BLaER1 (cell line): ENCODE measurements around the gene EHD2.
"Not testable (repeated sequence)": the region's sequence is repeated elsewhere in the genome, so short reads cannot be mapped to it uniquely, and the experiment has no call there.

Experiments used
- H3K27ac ChIP-seq: shearing (Covaris generic); formaldehyde crosslinking; 2 replicates; pipeline ENCODE4 v1.8.1; 2022
- H3K27me3 ChIP-seq: shearing (Covaris generic); formaldehyde crosslinking; 2 replicates; pipeline ENCODE4 v1.8.1; 2022
- H3K36me3 ChIP-seq: shearing (Covaris generic); formaldehyde crosslinking; 2 replicates; pipeline ENCODE4 v1.8.1; 2022
- H3K4me1 ChIP-seq: shearing (Covaris generic); formaldehyde crosslinking; 2 replicates; pipeline ENCODE4 v1.8.1; 2022
- H3K4me2 ChIP-seq: shearing (Covaris generic); formaldehyde crosslinking; 2 replicates; pipeline ENCODE4 v1.8.1; 2022
- H3K4me3 ChIP-seq: shearing (Covaris generic); formaldehyde crosslinking; 2 replicates; pipeline ENCODE4 v1.8.1; 2022
- H3K9ac ChIP-seq: shearing (Covaris generic); formaldehyde crosslinking; 2 replicates; pipeline ENCODE4 v1.8.1; 2022
- H3K9me3 ChIP-seq: shearing (Covaris generic); formaldehyde crosslinking; 2 replicates; pipeline ENCODE4 v1.8.1; 2022
- H4K20me1 ChIP-seq: shearing (Covaris generic); formaldehyde crosslinking; 2 replicates; pipeline ENCODE4 v1.8.1; 2022
- Cebpa-rat ChIP-seq: shearing (Covaris generic); IDR thresholded peaks from 2 replicates; pipeline ENCODE4 v1.8.1; 2022

The EHD2 gene

DNA sequence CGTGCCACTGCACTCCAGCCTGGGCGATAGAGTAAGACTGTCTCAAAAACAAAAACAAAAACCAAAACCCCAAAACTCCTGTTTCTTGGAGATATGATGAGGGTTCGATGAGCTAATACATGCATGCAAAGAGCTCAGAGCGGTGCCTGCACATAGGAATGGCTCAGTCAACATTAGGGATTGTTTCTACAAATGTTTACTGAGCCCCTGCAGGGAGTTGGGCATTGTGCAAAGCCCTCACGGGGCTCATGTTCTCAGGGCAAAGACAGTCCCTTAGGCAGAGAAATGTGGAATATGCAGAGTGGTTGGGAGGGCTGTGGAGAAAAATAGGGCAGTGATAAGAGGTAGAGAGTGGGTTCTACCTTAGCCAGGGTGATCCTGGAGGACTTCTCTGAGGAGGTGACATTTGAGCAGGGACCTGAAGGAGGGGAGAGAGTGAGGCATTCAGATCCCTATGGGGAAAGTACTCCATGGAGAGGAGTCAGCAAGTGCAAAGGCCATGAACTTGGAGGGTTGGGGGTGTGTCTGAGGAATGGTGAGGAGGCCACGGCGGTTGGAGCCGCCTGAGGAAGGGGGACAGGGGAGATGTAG lies 1.5 kb upstream of the EHD2 start:
- no peak overlapping the region for H3K4me3 ChIP-seq
- TF ChIP-seq Cebpa-rat, result no peak
- H3K9ac ChIP-seq, result no peak overlapping the region
- no peaks in the 10 kb centered on the region for H3K36me3 ChIP-seq
- H3K4me1 ChIP-seq, result peaks cover 35% of the 10 kb centered on the region
- peak overlapping the region; percentile 36 for H3K4me2 ChIP-seq
- H4K20me1 ChIP-seq, result no peaks in the 10 kb centered on the region
- H3K27ac ChIP-seq, result no peak overlapping the region
- H3K9me3 ChIP-seq, result peaks cover 11% of the 10 kb centered on the region; the same call in 1 of the 2 replicates
- H3K27me3 ChIP-seq, result no peaks in the 10 kb centered on the region

GRCh38 chr19:47714339-47714738 lies 1.1 kb downstream of the EHD2 start:
- Histone ChIP-seq H3K27ac (no peak overlapping the region), H3K9me3 (peaks cover 11% of the 10 kb centered on the region; the same call in 1 of the 2 replicates), H3K9ac (no peak overlapping the region), H3K4me3 (no peak overlapping the region), H3K4me1 (peaks cover 30% of the 10 kb centered on the region), H3K36me3 (no peaks in the 10 kb centered on the region), H3K4me2 (no peak overlapping the region), H3K27me3 (no peaks in the 10 kb centered on the region), H4K20me1 (no peaks in the 10 kb centered on the region)
- no peak for TF ChIP-seq Cebpa-rat

DNA sequence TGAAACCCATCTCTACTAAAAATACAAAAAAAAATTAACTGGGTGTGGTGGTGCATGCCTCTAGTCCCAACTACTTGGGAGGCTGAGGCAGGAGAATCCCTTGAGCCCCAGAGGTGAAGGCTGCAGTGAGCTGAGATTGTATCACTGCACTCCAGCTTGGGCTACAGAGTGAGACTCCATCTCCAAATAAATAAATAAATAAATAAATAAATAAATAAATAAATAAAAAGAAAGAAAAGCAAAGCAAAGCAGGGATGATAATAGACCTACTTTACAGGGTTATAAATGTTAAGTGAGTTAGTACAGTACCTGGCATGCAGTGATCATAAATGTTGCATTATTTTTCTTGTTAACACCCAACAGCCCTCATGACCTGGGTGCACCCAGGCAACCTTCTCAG lies 1.6 kb downstream of the EHD2 start:
- Histone ChIP-seq H3K4me1 (peaks cover 25% of the 10 kb centered on the region), H3K9me3 (peaks cover 11% of the 10 kb centered on the region; the same call in 1 of the 2 replicates)
- H3K9ac ChIP-seq, H3K4me3 ChIP-seq, H3K27me3 ChIP-seq, H3K36me3 ChIP-seq, H3K4me2 ChIP-seq, H3K27ac ChIP-seq, H4K20me1 ChIP-seq: not testable (repeated sequence)

DNA sequence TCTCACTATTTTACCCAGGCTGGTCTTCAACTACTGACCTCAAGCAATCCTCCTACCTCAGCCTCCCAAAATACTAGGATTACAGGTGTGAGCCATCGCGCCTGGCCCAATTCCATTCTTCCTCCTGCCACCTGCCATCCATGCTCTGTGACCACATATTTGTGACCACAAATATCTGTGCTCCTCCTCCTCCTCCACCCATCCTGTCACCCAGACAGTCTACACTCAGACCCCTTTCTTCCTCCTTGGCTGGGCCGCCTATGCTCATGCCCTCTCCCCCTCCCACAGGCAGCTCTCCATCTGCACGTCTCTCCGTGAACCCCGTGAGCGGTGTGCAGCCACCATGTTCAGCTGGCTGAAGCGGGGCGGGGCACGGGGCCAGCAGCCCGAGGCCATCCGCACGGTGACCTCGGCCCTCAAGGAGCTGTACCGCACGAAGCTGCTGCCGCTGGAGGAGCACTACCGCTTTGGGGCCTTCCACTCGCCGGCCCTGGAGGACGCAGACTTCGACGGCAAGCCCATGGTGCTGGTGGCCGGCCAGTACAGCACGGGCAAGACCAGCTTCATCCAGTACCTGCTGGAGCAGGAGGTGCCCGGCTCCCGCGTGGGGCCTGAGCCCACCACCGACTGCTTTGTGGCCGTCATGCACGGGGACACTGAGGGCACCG lies 3.2 kb downstream of the EHD2 start:
- H3K27ac ChIP-seq, result no peak overlapping the region
- no peaks in the 10 kb centered on the region for H3K27me3 ChIP-seq
- no peaks in the 10 kb centered on the region for H3K36me3 ChIP-seq
- H3K9me3 ChIP-seq, result peaks cover 11% of the 10 kb centered on the region; the same call in 1 of the 2 replicates
- TF ChIP-seq Cebpa-rat, result no peak
- peaks cover 11% of the 10 kb centered on the region for H3K4me1 ChIP-seq
- no peak overlapping the region for H3K9ac ChIP-seq
- H4K20me1 ChIP-seq, result no peaks in the 10 kb centered on the region
- H3K4me3 ChIP-seq, result no peak overlapping the region
- H3K4me2 ChIP-seq, result no peak overlapping the region

- H3K4me3 ChIP-seq, H3K4me1 ChIP-seq, H3K4me2 ChIP-seq, H3K27me3 ChIP-seq, H3K27ac ChIP-seq, H3K9ac ChIP-seq, H3K36me3 ChIP-seq, H4K20me1 ChIP-seq: not testable (repeated sequence)
- peaks cover 11% of the 10 kb centered on the region; the same call in 1 of the 2 replicates for H3K9me3 ChIP-seq
Measured at GRCh38 chr19:47718415-47719046, 5.3 kb downstream of the EHD2 start.

DNA sequence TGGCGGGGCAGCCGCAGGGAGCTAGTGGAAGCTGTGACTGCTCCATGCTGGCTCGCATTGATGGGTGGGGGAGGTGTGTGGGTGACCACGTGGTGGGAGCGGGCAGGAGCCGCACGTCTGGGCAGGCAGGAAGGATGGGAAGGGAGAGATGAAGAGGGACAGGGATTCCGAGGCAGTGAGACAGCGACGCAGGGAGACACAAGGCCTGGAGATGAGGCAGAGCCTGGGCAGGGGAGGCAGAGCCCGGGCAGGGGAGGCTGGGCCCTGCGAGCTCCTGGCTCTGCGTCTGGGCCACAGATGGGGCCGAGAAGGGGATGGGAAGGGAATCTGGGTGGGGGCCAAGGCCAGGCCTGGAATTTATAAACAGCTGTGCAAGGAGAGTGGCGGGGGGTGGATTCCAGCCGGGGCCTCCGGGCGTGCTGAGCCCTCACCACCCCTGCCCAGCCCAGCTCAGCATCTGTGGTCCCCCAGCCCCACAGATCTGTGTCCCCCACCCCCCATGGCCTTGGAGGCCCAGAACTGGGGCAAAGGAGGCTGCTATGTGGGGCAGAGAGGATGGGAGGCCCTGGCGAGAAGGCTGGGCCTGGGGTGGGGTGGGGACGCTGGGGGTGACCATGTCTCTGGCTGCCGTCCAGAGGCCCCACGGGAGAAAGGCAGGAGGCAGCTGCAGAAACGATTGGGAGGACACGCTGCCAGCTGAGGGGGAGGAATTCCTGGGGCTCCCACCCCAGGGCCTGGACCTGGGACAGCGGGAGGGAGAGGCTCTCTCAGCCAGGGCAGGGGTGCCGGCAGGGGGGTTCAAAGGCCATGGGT lies 6.0 kb downstream of the EHD2 start:
- no peak overlapping the region for H3K9ac ChIP-seq

DNA sequence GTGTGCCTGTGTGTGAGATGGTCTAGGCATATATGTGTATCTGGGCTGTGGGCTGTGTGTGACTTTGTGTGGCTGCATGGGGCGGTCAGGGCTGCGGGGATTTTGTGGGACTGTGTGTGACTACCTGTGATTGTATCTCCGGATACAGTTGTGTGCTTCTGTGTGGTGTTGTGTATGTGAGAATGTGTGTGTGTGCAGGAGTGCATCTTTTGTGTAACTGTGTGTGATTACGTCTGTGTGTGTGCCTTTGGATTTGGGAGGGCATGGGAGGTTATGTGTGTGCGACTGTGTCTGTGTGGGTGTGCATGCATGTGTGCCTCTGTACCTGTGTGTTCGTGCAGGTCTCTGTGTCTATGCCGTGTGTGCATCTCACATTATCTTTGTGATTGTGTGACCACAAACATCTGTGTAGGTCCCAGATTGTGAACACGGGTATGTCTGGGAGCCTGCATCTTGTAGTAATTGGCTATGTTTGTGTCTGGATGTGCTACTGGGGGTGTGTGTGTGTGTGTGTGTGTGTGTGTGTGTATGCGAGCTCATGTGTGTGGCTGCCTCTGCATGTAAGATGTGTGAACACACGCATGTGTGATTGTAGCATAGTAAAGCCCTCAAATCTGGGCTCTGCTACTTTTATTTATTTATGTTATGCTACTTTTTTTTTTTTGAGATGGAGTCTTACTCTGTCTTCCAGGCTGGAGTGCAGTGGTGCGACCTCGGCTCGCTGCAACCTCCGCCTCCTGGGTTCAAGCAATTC lies 7.6 kb downstream of the EHD2 start:
- no peak for TF ChIP-seq Cebpa-rat

More for the DNA sequence above, 6.0 kb downstream of the EHD2 start:
- no peaks in the 10 kb centered on the region for H4K20me1 ChIP-seq
- no peak overlapping the region for H3K4me3 ChIP-seq
- H3K27ac ChIP-seq, result no peak overlapping the region
- no peak for TF ChIP-seq Cebpa-rat
- no peaks in the 10 kb centered on the region for H3K36me3 ChIP-seq
- peaks cover 5% of the 10 kb centered on the region; the same call in 1 of the 2 replicates for H3K9me3 ChIP-seq
- peak overlapping the region; percentile 14; the same call in 1 of the 2 replicates for H3K4me2 ChIP-seq
- peaks cover 4% of the 10 kb centered on the region; the same call in 1 of the 2 replicates for H3K4me1 ChIP-seq
- no peaks in the 10 kb centered on the region for H3K27me3 ChIP-seq

GRCh38 chr19:47723581-47723940 lies 10.3 kb downstream of the EHD2 start:
- Histone ChIP-seq H3K27me3 (no peaks in the 10 kb centered on the region), H3K4me1 (peaks cover 9% of the 10 kb centered on the region; the same call in 1 of the 2 replicates), H3K4me2 (no peak overlapping the region), H3K4me3 (no peak overlapping the region), H4K20me1 (no peaks in the 10 kb centered on the region), H3K27ac (no peak overlapping the region), H3K9me3 (no peaks in the 10 kb centered on the region), H3K36me3 (no peaks in the 10 kb centered on the region), H3K9ac (no peak overlapping the region)
- peak; percentile 83 for TF ChIP-seq Cebpa-rat

More for the DNA sequence above, 7.6 kb downstream of the EHD2 start:
- Histone ChIP-seq H3K4me1 (peaks cover 4% of the 10 kb centered on the region; the same call in 1 of the 2 replicates), H3K4me2 (no peak overlapping the region), H3K36me3 (no peaks in the 10 kb centered on the region), H3K9me3 (no peaks in the 10 kb centered on the region), H3K27ac (no peak overlapping the region), H3K9ac (no peak overlapping the region), H3K4me3 (no peak overlapping the region), H3K27me3 (no peaks in the 10 kb centered on the region), H4K20me1 (no peaks in the 10 kb centered on the region)

DNA sequence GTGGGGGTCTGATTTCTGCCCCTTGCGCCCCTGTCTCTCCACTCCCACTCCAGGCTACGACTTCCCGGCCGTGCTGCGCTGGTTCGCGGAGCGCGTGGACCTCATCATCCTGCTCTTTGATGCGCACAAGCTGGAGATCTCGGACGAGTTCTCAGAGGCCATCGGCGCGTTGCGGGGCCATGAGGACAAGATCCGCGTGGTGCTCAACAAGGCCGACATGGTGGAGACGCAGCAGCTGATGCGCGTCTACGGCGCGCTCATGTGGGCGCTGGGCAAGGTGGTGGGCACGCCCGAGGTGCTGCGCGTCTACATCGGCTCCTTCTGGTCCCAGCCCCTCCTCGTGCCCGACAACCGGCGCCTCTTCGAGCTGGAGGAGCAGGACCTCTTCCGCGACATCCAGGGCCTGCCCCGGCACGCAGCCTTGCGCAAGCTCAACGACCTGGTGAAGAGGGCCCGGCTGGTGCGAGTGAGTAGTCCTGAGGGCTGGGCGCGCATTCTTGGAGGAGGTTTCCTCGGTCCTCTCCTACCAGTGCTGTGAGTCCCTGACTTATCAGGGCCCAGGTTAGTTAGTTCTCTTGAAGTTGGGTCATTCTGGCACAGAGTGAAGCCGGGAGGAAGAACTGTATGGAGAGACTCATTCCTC lies 12.7 kb downstream of the EHD2 start:
- H3K4me1 ChIP-seq, result peaks cover 27% of the 10 kb centered on the region

More for the DNA sequence above, 12.7 kb downstream of the EHD2 start:
- no peak overlapping the region for H3K4me3 ChIP-seq
- H3K9me3 ChIP-seq, result no peaks in the 10 kb centered on the region
- H3K4me2 ChIP-seq, result 0 out of 2 replicates have a peak overlapping the region, but pooled peaks have one; percentile 17
- TF ChIP-seq Cebpa-rat, result no peak
- H3K36me3 ChIP-seq, result no peaks in the 10 kb centered on the region
- H3K27ac ChIP-seq, result no peak overlapping the region
- H3K9ac ChIP-seq, result no peak overlapping the region
- H4K20me1 ChIP-seq, result no peaks in the 10 kb centered on the region
- 0 out of 2 replicates have a peak, but pooled peaks cover 3% of the 10 kb centered on the region for H3K27me3 ChIP-seq
